Heart left ventricle (tissue), 16 donors: ENCODE measurements around the gene BICRAL. TPM values are rescaled to one million over a fixed set of nuclear protein-coding genes. Genes with fewer than 3 reads are reported as not detected.

ENCODE experiments used
- ATAC-seq, 4 donors: fragments of 200-7000 bp; cut with Tn5 transposase; one replicate each; pipeline ENCODE4 v1.9.1; 2020 to 2022; ENCODE audit warnings: moderate library complexity in 4 of 4, mild to moderate bottlenecking in 3 of 4, moderate number of reproducible peaks in 1 of 4
- DNase-seq, 5 donors: peaks; one replicate each; pipeline ENCODE4 v3.0.0-alpha.2; 2020
- H3K27ac ChIP-seq, 12 donors: fragments of 200-600 bp; sonication (generic) in 4 of 12; one replicate each; pipeline versions ENCODE4 v1.5.0 to v1.8.0; 2016 to 2022; ENCODE audit warnings: mild to moderate bottlenecking in 2 of 12
- H3K27me3 ChIP-seq, 9 donors: fragments of 200-600 bp; sonication (generic) in 2 of 9; one replicate each; pipeline versions ENCODE4 v1.5.1 to v1.8.0; 2016 to 2022; ENCODE audit warnings: mild to moderate bottlenecking in 3 of 9
- H3K36me3 ChIP-seq, 9 donors: fragments of 200-600 bp; sonication (generic) in 2 of 9; one replicate each; pipeline versions ENCODE4 v1.5.0 to v1.8.0; 2018 to 2022; ENCODE audit warnings: mild to moderate bottlenecking in 2 of 9
- H3K4me1 ChIP-seq, 12 donors: fragments of 200-600 bp; sonication (generic) in 4 of 12; one replicate each; pipeline versions ENCODE4 v1.5.0 to v1.8.0; 2016 to 2022; ENCODE audit warnings: mild to moderate bottlenecking in 3 of 12
- H3K4me3 ChIP-seq, 12 donors: fragments of 200-600 bp; sonication (generic) in 4 of 12; one replicate each; pipeline versions ENCODE4 v1.5.0 to v1.8.0; 2017 to 2022; ENCODE audit warnings: mild to moderate bottlenecking in 9 of 12, moderate library complexity in 4 of 12
- H3K9me3 ChIP-seq, 12 donors: fragments of 200-600 bp; sonication (generic) in 4 of 12; one replicate each; pipeline versions ENCODE4 v1.5.0 to v1.8.0; 2016 to 2022; ENCODE audit warnings: mild to moderate bottlenecking in 1 of 12
- POLR2A ChIP-seq, 2 donors: fragments of 450-650 bp; IDR thresholded peaks; one replicate each; pipeline ENCODE4 v1.6.1; 2017; ENCODE audit warnings: antibody characterized with exemption in 2 of 2, mild to moderate bottlenecking in 2 of 2, moderate library complexity in 2 of 2
- WGBS, 4 donors: extraction: QIAGEN DNeasy Blood & Tissue Kit in 2 of 4; methylation state at CpG; one replicate each; pipeline versions ENCODE4 v1.1.5 to v1.1.7; 2013 to 2018; 5-methylcytosine and 5-hydroxymethylcytosine counted together
- intact Hi-C, 10 donors: fragments of 100-400 bp; cut with DNase I; formaldehyde crosslinking; loops; one replicate each; pipeline versions ENCODE4 v1.11.1 to v1.14.2; 2022
- polyA plus RNA-seq, 2 donors: library from polyadenylated mRNA; stranded (reverse); fragments of 200-250 nt; gene quantifications; one replicate each; pipeline ENCODE4 v1.2.3, GENCODE V29; 2013
- total RNA-seq, 9 donors: library from RNA; depleted of rRNA in 2 of 9; stranded (reverse); fragments of >200 nt in 2 of 9; fragmentation: NEBNext Ultra II Directional in 3 of 9; extraction: Animal tissue kit (Norgen Biotek cat#: 25700) in 3 of 9; gene quantifications; one replicate each; pipeline versions ENCODE4 v1.1.0 to v1.2.4, GENCODE V29; 2016 to 2023
- TF ChIP-seq, protein P1 (sequence below), 12 donors: fragments of 200-600 bp; sonication (generic) in 4 of 12; IDR thresholded peaks; one replicate each; pipeline versions ENCODE4 v1.5.0 to v1.8.0; 2018 to 2022; ENCODE audit warnings: antibody characterized with exemption in 12 of 12, mild to moderate bottlenecking in 5 of 12
- donor health status: ischemic (EF 13 %, LVEDD 7.1; RV severe dilation, severe dysfunction).
- donor health status: healthy with polysubstance abuse.
- donor health status: DM: no; HTN: yes; CAD: no.
- donor health status: DM: no; HTN: no; CAD: no.
- donor health status: ischemic (EF 25% LVEDD 6.9; RV normal size, moderate dysfunction).
- donor health status: ischemic (EF 25% LVEDD 5.7; RV mildly dilated, moderate dysfunction).
- donor health status: healthy.
- donor health status: DM: yes; HTN: yes; CAD: no.
- donor health status: ischemic (EF 35%, LVEDD 5.7; RV mildly dilated, moderate dysfunction).
- donor health status: nonischemic (EF 11% LVEDD 7.7; RV severe dilation, severe dysfunction).
- donor health status: DM: yes; HTN: yes; CAD: no.
- donor health status: PGD.
- donor health status: ischemic (EF 29% LVEDD 5.4; RV normal size, mild dysfunction).
- donor health status: nonischemic (EF 23%, LVEDD 6.1; RV moderate dilation, normal function).

Gene BICRAL
- total and polyA plus RNA-seq, 11 donors = 2.5 to 17.1 (median 11.7) TPM

DNA sequence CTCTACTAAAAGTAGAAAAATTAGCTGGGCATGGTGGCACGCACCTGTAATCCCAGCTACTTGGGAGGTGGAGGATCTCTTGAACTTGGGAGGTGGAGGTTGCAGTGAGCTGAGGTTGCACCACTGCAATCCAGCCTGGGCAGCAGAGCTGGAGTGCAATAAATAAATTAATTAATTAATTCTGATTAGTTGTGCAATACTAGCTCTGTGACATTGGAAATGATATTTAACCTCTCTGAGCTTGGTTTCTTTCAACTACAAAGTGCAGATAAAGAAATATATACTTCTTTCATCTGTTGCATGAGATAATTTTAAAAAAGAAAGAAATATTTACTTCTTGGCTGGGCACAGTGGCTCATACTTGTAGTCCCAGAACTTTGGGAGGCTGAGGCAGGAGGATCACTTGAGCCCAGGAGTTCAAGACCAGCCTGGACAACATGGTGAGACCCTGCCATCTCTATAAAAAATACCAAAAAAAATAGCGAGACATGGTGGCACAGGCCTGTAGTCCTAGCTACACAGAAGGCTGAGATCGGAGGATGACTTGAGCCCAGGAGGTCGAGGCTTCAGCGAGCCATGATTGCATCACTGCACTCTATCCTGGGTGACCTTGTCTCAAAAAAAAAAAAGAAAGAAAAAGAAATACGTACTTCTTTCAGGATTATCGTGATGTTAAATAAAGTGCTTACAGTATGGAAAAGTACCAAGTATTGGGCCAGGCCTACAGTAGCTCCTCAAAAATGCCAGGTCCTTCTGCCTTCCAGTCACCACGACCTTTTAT is 20.4 kb upstream of the BICRAL start:
- Histone ChIP-seq H3K27ac (no peak overlapping the region), H3K4me3 (no peak overlapping the region), H3K4me1 (peaks cover 0 to 4% (median 0%) of the 10 kb centered on the region in 12 donors), H3K36me3 (peaks cover 0 to 26% (median 2%) of the 10 kb centered on the region in 9 donors), H3K9me3 (no peaks in the 10 kb centered on the region), H3K27me3 (no peaks in the 10 kb centered on the region)
- WGBS, 4 donors = 92 to 96% (median 94%) methylated on average over 8 of the region's 8 CpGs
- ATAC-seq (no peak), DNase-seq (no peak)
- intact Hi-C loops = no loop called here
- no peak for TF ChIP-seq POLR2A (IDR thresholded peaks at IDR 0.05)
- TF ChIP-seq, protein P1, sequence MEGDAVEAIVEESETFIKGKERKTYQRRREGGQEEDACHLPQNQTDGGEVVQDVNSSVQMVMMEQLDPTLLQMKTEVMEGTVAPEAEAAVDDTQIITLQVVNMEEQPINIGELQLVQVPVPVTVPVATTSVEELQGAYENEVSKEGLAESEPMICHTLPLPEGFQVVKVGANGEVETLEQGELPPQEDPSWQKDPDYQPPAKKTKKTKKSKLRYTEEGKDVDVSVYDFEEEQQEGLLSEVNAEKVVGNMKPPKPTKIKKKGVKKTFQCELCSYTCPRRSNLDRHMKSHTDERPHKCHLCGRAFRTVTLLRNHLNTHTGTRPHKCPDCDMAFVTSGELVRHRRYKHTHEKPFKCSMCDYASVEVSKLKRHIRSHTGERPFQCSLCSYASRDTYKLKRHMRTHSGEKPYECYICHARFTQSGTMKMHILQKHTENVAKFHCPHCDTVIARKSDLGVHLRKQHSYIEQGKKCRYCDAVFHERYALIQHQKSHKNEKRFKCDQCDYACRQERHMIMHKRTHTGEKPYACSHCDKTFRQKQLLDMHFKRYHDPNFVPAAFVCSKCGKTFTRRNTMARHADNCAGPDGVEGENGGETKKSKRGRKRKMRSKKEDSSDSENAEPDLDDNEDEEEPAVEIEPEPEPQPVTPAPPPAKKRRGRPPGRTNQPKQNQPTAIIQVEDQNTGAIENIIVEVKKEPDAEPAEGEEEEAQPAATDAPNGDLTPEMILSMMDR (IDR thresholded peaks at IDR 0.05) = no peak

- no peak for TF ChIP-seq POLR2A (IDR thresholded peaks at IDR 0.05)
- TF ChIP-seq, protein P1 (IDR thresholded peaks at IDR 0.05) = no peak
- no peaks in the 10 kb centered on the region for H3K9me3 ChIP-seq
- ATAC-seq (no peak), DNase-seq (no peak)
- no peak overlapping the region for H3K4me3 ChIP-seq
- H3K36me3 ChIP-seq = peaks cover 0 to 26% (median 2%) of the 10 kb centered on the region in 9 donors
- peaks cover 0 to 4% (median 1%) of the 10 kb centered on the region in 12 donors for H3K4me1 ChIP-seq
- intact Hi-C loops = no loop called here
- WGBS, 4 donors = 89 to 100% (median 96%) methylated on average over 3 of the region's 3 CpGs
- H3K27me3 ChIP-seq = no peaks in the 10 kb centered on the region
- H3K27ac ChIP-seq = no peak overlapping the region
Observed at GRCh38 chr6:42762426-42762859, 19.4 kb upstream of the BICRAL start.

DNA sequence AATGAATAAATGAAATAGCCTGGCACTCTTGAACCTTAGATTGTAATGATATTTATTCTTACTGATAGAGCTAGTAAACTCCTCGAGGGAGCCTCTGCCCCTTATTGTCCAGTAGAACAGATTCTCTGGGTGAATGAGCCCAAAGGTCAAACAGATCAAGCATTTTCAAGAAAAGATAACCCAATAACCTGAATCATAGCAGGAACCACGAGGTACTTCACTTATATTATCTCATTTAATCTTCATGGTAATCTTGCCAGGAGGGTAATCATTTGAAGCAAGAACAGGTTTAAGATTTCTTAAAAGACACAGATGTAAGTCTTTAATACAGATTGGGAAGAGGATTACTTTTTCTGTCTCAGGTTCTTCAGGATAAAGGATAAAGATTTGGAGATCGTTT is 18.9 kb upstream of the BICRAL start:
- no peaks in the 10 kb centered on the region for H3K9me3 ChIP-seq
- H3K36me3 ChIP-seq = peaks cover 0 to 26% (median 2%) of the 10 kb centered on the region in 9 donors
- TF ChIP-seq, protein P1 (IDR thresholded peaks at IDR 0.05) = no peak
- TF ChIP-seq POLR2A (IDR thresholded peaks at IDR 0.05) = no peak
- no peak for ATAC-seq
- DNase-seq = no peak
- intact Hi-C loops = no loop called here
- H3K27ac ChIP-seq = no peak overlapping the region
- no peak overlapping the region for H3K4me3 ChIP-seq
- WGBS, 4 donors = 78 to 86% (median 81%) methylated on average over 3 of the region's 3 CpGs
- no peaks in the 10 kb centered on the region for H3K27me3 ChIP-seq
- peaks cover 0 to 7% (median 2%) of the 10 kb centered on the region in 12 donors for H3K4me1 ChIP-seq

DNA sequence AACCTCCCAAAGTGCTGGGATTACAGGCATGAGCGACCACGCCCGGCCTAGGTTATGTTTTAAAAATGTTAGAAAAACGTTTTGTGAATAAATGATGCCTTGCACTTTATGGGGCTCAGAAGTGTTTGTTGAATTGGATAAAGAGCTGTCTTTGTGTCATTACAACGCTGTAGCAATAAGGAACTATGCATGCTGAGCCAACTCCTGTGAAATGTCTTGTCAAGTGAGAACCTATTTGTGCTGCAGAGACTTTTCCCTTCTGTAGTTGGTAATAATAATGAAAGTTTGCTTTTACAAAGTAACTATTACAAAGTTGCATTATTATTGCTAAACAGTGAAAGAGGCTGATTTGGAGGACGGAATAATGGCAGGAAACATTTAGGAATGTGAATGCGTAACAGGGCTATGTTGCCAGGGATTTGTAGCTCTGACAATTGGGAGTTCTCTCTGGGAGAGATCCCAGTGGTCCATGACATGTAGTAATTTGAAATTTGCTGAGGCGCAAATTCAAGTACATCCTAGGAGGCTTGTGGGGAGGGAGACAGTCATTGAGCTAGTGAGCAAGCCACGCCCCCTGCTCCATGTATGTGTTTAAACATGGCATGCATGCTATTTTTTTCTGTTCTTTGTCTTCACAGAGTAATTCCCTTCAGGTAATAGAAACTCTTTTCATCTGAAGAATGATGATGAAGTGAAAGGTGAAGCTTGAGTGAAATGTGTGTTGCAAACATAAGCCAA is 16.8 kb upstream of the BICRAL start:
- DNase-seq = no peak
- no peak for ATAC-seq
- Histone ChIP-seq H3K36me3 (peaks cover 0 to 10% (median 0%) of the 10 kb centered on the region in 9 donors), H3K4me1 (peaks cover 0 to 12% (median 0%) of the 10 kb centered on the region in 12 donors), H3K27ac (no peak overlapping the region), H3K9me3 (no peaks in the 10 kb centered on the region), H3K4me3 (no peak overlapping the region), H3K27me3 (no peaks in the 10 kb centered on the region)
- intact Hi-C loops = no loop called here
- WGBS, 4 donors = 88 to 89% (median 88%) methylated on average over 9 of the region's 9 CpGs
- TF ChIP-seq, protein P1 (IDR thresholded peaks at IDR 0.05) = no peak
- TF ChIP-seq POLR2A (IDR thresholded peaks at IDR 0.05) = no peak
